HG02885 (cell line): ENCODE measurements around the gene CGB1.
A peak's percentile ranks its signal among the peaks of the same experiment; 100 is the strongest.

Source experiments
- ATAC-seq: cut with Tn5 transposase; IDR thresholded peaks from one replicate; pipeline ENCODE4 v1.9.1; 2021; ENCODE audit warnings: mild to moderate bottlenecking; ENCODE audit not compliant: unreplicated experiment, poor library complexity

Gene CGB1

DNA sequence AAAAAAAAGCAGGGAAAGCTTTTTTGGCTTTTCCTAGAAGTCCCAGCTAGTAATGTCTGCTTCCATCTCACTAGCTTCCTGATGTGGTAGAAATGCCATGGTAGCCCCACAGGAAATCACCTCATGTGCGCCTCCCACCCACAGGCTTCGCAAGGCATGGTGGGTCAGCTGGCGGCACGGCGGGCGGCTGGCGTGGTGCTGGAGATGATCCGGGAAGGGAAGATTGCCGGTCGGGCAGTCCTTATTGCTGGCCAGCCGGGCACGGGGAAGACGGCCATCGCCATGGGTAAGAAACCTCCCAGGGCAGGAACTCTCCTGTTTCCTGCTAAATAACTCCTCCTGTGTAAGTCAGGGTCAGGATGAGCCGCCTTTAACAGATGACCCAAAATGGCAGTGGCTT, 32.6 kb downstream of the CGB1 start:
- ATAC-seq, result no peak

DNA sequence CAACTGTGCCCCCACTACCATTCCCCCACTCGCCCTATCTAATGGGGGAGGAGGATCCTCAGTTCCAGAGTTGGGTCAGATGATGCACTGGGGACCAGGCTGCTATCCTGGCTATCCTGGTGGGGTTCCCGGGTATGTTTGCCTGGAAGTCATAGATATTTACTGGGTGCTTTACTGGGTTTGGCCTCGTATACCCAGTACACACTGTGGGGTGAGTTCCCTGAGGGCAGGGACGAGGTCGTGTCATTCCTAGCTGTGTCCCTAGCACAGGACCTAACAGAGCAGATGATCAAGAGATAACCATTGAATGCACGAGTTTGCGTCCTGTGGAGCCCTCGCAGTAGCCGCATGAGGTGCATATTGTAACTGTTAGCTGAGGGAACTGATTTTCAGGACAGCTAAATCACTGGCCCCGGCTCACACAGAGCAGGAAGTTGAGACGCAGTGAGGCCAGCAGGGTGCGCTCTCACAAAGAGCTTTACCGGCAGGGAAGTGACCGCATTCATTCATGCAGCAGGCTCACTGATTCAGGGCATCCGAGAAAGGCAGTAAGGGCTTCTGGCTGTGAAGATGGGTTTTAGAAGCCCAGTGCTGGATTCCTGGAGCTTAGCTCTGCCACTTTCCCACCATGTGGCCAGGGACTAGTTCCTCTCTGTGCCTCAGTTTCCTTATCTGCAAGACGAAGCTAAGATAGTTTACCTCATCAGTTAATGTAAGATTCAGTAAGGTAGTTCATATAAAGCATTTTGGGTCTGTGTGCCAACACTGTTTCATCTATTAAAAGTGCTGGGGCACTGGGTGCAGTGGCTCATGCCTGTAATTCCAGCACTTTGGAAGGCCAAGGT, 37.0 kb downstream of the CGB1 start:
- ATAC-seq, result no peak

- ATAC-seq, result no peak
These were observed 38.7 kb downstream of the CGB1 start for GRCh38 chr19:48997972-48998371.

- ATAC-seq, result no peak
These were observed 42.7 kb downstream of the CGB1 start for GRCh38 chr19:48994035-48994386.

DNA sequence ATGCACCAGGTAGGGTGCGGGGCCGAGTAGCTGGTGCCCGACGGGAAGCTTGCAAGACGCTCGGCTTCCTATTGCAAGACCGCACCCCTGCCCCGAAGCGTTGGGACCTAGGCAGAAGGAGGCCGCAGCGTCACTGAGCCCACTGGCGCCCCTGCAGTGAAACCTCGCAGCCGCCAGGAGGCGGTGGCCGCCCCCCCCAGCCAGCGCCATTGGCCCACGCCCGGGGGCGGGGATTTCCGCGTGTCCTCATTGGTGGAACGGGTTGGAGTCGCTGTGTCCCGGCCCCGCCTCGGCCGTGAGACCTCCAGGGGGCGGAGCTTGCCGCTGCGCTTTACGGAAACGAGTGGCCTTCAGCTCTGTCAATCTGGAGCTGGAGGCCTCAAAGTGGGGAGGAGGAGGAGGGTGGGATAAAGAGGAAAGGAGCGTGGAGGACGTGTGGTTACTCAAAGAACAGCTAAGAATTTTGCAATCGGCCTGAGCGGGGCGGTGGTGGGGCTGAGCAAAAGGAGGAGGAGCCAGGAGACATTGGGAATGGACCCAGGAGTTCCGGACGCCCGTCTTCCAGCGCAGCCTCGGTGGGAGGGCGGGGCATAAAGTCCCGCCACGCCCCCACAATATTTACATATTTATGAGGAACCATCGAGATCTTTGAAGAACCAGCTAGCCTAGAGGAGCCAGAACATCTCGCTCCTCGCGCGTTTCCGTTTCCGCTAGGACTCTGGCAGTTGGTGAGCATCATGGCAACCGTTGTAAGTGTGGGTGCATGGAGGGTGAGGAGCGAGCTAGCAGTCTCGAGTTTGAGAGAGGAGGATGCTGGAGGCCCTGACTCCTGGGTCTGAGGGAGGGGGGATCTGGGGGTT, 43.3 kb downstream of the CGB1 start, which contains the start of the genes GYS1 and RUVBL2:
TSS of gene GYS1 (minus strand) at position 135 of the 860 bp plus-strand sequence. CDS start 197 bp downstream, outside the sequence.
TSS of gene RUVBL2 (plus strand) at position 713 of the 860 bp plus-strand sequence. CDS start at position 738, 25 bp downstream.
- ATAC-seq, result peak; percentile 89

- ATAC-seq, result no peak
These were observed 44.0 kb downstream of the CGB1 start for GRCh38 chr19:48992581-48993174.

DNA sequence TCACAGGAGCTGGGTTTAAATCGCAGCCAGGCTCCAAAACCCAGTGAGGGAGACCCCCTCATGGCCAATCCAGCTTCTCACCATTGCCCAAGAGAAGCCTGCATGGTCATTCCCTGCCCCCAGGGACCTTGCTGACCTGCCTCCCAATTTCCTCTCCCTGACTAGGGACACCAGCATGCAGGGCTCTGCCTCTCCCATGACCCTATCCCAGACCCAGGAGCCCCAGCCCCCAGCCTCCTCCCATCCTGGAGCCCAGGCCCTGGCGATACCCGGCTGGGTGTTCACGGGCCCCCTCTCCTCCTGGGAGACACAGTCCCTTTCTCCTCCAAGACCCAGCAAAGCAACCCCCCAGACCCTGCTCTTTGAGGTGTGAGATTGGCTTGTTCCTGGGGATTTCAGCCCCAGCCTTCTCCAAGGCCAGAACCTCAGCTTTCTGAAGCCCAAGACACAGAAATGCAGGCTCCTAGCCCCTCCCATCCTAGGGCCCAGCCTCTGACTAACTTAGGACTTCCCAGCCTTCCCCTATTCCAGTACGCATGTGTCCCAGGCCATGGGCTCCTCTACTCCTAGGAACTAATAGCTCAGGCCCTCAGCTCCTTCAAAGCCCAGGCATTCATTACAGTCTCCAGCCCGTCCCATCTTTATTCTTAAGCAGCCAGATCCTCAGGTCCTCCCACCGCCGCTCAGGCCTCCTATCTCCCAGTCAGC, 44.7 kb downstream of the CGB1 start:
- ATAC-seq, result no peak

DNA sequence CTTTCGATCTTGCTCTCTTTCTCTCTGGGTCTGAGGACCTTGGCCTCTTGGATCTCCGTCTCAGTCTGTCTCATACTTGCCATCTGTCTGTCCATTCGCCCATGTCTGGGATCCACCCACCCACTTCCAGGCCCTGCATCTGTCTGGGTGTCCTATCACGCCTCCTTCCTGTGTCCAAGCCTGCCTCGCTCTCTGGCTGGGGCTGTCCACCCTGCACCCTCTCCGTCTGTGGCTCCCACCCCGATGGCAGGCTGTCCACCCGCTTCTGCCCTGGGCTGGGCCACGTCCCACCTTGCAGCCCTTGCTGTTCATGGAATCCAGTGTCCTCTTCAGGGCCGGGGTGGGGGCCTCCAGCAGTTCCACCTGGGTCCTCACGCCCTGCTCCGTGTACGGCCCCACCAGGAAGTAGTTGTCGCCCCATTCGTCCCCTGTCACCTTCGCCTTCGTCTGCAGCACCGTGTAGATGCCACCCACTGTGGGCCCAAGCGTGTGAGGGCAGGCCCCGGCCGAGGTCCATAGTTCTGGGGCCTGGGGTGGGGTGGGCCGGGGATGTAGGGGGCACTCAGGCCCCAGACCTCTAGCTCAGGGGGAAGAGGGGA, 45.6 kb downstream of the CGB1 start:
- ATAC-seq, result no peak

- no peak for ATAC-seq
These were observed 46.3 kb downstream of the CGB1 start for GRCh38 chr19:48990400-48990799.

DNA sequence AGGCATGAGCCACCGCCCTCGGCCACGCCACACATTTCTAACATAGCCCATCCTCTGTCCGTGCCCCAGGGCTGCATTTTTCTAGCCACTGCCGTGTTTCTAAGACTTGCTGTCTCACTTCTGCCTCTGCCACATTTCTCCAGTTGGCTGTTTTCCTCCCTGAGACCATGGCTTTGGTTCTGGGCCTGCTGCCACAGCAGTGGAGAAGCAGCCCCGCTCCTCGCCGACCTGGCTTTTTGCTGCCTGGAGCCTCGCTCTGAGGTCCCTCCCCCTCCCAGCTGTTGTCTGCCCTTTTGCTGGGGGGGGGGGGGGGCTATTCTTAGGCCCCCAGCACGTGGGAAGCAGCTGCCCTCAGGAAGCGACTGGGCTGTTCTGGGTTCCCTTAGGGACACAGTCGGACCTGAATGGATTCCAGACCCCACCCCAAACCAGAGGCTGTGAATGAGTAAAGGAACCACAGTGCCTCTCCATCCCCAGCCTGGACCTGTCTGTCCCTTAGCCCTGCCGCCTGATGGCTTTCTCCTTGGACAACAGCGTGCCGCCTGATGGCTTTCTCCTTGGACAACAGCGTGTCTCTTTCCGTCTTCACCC, 46.9 kb downstream of the CGB1 start:
- no peak for ATAC-seq

DNA sequence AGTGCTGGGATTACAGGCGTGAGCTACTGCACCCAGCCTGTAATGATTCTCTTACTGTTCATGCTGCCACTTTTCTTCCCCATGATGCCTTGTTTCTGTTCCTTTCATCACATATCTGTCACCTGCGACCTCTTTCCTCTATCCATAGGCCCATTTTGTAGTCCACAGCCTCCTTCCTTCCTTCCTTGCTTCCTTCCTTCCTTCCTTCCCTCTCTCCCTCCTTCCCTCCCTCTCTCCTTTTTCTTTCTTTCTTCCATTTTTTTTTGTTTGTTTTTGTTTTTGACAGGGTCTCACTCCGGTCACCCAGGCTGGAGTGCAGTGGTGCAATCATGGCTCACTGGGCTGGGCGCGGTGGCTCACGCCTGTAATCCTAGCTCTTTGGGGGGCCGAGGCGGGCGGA, 47.8 kb downstream of the CGB1 start:
- no peak for ATAC-seq

DNA sequence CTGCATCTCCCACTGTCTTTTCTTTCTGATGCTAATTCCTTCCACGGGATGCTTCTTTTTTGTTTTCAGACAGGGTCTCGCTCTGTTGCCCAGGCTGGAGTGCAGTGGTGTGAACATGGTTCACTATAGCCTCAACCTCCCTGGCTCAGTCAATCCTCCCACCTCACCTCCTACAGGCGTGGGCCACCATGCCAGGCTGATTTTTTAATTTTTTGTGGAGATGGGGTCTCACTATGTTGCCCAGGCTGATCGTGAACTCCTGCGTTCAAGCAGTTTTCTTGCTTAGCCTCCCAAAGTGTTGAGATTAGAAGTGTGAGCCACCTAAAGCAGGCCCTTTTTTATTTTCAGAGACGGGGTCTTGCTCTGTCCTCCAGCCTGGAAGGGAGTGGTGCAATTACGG, 48.4 kb downstream of the CGB1 start:
- ATAC-seq, result no peak

DNA sequence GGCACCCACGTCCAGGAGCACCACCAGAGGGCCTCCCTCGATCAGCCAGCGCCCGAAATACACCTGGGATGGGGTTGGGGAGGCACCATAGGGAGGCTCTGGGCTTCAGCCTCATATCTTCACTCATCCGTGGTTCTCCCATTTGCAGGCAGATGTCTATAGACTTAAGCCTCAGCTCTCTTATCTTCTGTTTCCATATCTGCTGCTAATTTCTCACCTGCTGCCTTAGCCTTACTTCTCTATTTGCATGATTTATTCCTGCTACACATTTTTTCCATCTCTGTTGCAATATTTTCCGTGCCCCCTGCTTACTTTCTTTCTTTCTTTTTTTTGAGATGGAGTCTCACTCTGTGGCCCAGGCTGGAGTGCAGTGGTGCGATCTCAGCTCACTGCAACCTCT, 49.4 kb downstream of the CGB1 start:
- ATAC-seq, result no peak

DNA sequence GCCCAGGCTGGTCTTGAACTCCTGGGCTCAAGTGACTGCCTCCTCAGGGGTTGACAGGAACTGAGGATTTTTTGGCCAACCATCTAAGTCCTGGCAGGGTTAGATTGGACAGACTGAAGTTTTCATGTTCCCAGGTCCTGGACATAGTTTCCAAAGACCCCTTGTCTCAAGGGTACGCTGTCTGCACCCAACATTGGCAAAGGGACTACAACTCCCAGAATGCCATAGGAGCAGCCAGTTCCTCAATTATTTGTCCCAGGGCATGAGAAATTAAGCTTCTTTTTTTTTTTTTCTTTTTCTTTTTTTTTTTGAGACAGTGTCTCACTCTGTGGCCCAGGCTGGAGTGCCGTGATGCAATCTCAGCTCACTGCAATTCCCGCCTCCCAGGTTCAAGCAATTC, 50.5 kb downstream of the CGB1 start:
- ATAC-seq, result no peak

DNA sequence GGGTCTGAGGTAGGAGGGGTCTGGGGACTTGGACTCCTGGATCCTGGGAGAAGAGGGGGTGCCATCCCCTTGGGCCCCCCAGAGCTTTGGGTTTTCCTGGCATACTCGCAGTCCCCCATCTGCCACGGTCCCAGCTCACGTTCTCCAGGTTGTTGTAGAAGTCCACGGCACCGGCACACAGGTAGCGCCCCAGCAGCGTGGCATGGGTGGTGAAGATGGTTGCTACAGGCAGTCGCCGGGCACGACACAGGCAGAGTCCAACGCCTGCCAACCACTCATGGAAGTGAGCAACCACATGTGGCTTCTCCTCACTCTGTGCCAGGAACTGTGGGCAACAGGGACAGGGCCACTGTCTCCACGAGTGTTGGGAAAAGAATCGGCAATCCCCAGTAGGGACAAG, 51.0 kb downstream of the CGB1 start:
- ATAC-seq, result no peak
